ENCODE data around the gene UGT1A4.

DNA sequence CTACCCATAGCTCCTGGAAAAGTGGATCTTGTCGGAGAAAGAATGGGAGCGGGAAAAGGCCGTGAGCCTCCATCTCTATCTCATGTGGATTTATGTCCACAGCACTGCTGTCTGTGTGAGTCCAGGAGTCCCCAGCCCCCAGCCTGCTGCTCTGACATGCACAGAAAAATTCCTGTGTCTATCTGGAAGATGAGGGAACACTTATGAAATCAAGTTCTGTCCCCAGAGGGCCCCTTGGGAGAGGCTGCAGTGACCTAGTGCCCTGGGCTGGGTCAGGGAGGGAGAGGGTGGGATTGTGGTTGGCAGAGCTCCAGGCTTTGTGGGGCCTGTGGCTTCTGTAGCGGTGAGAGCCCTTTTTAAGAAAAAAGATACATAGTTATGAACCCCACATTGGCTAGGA, 98.2 kb downstream of the UGT1A4 start:
- TF ChIP-seq, protein P1, sequence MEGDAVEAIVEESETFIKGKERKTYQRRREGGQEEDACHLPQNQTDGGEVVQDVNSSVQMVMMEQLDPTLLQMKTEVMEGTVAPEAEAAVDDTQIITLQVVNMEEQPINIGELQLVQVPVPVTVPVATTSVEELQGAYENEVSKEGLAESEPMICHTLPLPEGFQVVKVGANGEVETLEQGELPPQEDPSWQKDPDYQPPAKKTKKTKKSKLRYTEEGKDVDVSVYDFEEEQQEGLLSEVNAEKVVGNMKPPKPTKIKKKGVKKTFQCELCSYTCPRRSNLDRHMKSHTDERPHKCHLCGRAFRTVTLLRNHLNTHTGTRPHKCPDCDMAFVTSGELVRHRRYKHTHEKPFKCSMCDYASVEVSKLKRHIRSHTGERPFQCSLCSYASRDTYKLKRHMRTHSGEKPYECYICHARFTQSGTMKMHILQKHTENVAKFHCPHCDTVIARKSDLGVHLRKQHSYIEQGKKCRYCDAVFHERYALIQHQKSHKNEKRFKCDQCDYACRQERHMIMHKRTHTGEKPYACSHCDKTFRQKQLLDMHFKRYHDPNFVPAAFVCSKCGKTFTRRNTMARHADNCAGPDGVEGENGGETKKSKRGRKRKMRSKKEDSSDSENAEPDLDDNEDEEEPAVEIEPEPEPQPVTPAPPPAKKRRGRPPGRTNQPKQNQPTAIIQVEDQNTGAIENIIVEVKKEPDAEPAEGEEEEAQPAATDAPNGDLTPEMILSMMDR (conservative IDR thresholded peaks at IDR 0.05; ENCODE audit: low read length) = no peak
- no peak for TF ChIP-seq EZH2phosphoT487 (IDR thresholded peaks at IDR 0.05; ENCODE audit: borderline replicate concordance)

All from Loucy (cell line).